MCF 10A (cell line): ENCODE results near the gene SLC19A2. TPM values are rescaled to one million over a fixed set of nuclear protein-coding genes. Genes with fewer than 3 reads are reported as not detected.

ENCODE experiments used
- BruUV-seq: library from RNA; stranded (reverse); fragments of 400-500 nt; replicated peaks from 2 replicates; lab custom pipeline; 2021; lab: Mats Ljungman, UMichigan
- CTCF ChIA-PET: fragments of 300-600 bp; sonication (Branson Sonifier 250); formaldehyde crosslinking; extraction: SDS; loops from one replicate; lab custom pipeline; 2021; ENCODE audit warnings: antibody characterized with exemption, inconsistent platforms; lab: Yijun Ruan, JAX
- POLR2A ChIA-PET: fragments of 300-600, 350-650 bp; sonication (Branson Sonifier 250); formaldehyde crosslinking; extraction: SDS; loops from one replicate; lab custom pipeline; 2020; ENCODE audit warnings: antibody characterized with exemption, inconsistent platforms; lab: Yijun Ruan, JAX
- DNase-seq: peaks from one replicate; pipeline ENCODE4 v3.0.0-alpha.2; 2018; ENCODE audit not compliant: unreplicated experiment
- H3K27ac Mint-ChIP-seq: one replicate; pipeline ENCODE4 v1.8.0; 2022; ENCODE audit warnings: mild to moderate bottlenecking, low read depth, mixed read lengths; ENCODE audit not compliant: unreplicated experiment
- H3K27me3 Mint-ChIP-seq: one replicate; pipeline ENCODE4 v1.8.0; 2022; ENCODE audit warnings: mixed read lengths; ENCODE audit not compliant: insufficient read depth, unreplicated experiment
- H3K36me3 Mint-ChIP-seq: one replicate; pipeline ENCODE4 v1.8.0; 2022; ENCODE audit warnings: mild to moderate bottlenecking, moderate library complexity, mixed read lengths; ENCODE audit not compliant: insufficient read depth, unreplicated experiment
- H3K4me1 Mint-ChIP-seq: one replicate; pipeline ENCODE4 v1.8.0; 2022; ENCODE audit warnings: mixed read lengths; ENCODE audit not compliant: insufficient read depth, unreplicated experiment
- H3K4me3 Mint-ChIP-seq: one replicate; pipeline ENCODE4 v1.8.0; 2022; ENCODE audit warnings: mild to moderate bottlenecking, moderate library complexity, mixed read lengths; ENCODE audit not compliant: unreplicated experiment
- H3K9me3 Mint-ChIP-seq: one replicate; pipeline ENCODE4 v1.8.0; 2022; ENCODE audit warnings: mixed read lengths; ENCODE audit not compliant: unreplicated experiment
- intact Hi-C: fragments of 100-400 bp; cut with micrococcal nuclease; formaldehyde crosslinking; loops from 2 replicates; pipeline ENCODE4 v1.14.1; 2022
- total RNA-seq: library from RNA; stranded (reverse); gene quantifications from 2 replicates; pipeline ENCODE4 v1.2.3, GENCODE V29; 2022
- TF ChIP-seq, protein P1 (sequence below): fragments of 200-600 bp; IDR thresholded peaks from one replicate; pipeline ENCODE4 v1.8.0; 2022; ENCODE audit warnings: antibody characterized with exemption, mild to moderate bottlenecking; ENCODE audit not compliant: unreplicated experiment

Gene SLC19A2
- total RNA-seq, 1 experiment from 2014 or later, result 13.9 TPM

GRCh38 chr1:169443923-169444322 lies 41.8 kb downstream of the SLC19A2 start:
- H3K27me3 Mint-ChIP-seq, result peaks cover 67% of the 10 kb centered on the region
- H3K36me3 Mint-ChIP-seq, result no peaks in the 10 kb centered on the region
- no peak for DNase-seq
- ChIA-PET POLR2A (no interaction called here), CTCF (interaction anchor here (0.9 kb wide), 1 partner anchor 109 kb away, joined by 3 read pairs; no protein-coding TSS in a partner anchor)
- H3K4me1 Mint-ChIP-seq, result no peaks in the 10 kb centered on the region
- BruUV-seq, result no TSS peak
- no peak overlapping the region for H3K4me3 Mint-ChIP-seq
- intact Hi-C loops, result no loop called here
- TF ChIP-seq, protein P1, sequence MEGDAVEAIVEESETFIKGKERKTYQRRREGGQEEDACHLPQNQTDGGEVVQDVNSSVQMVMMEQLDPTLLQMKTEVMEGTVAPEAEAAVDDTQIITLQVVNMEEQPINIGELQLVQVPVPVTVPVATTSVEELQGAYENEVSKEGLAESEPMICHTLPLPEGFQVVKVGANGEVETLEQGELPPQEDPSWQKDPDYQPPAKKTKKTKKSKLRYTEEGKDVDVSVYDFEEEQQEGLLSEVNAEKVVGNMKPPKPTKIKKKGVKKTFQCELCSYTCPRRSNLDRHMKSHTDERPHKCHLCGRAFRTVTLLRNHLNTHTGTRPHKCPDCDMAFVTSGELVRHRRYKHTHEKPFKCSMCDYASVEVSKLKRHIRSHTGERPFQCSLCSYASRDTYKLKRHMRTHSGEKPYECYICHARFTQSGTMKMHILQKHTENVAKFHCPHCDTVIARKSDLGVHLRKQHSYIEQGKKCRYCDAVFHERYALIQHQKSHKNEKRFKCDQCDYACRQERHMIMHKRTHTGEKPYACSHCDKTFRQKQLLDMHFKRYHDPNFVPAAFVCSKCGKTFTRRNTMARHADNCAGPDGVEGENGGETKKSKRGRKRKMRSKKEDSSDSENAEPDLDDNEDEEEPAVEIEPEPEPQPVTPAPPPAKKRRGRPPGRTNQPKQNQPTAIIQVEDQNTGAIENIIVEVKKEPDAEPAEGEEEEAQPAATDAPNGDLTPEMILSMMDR, result no peak
- no peak overlapping the region for H3K27ac Mint-ChIP-seq
- no peaks in the 10 kb centered on the region for H3K9me3 Mint-ChIP-seq

DNA sequence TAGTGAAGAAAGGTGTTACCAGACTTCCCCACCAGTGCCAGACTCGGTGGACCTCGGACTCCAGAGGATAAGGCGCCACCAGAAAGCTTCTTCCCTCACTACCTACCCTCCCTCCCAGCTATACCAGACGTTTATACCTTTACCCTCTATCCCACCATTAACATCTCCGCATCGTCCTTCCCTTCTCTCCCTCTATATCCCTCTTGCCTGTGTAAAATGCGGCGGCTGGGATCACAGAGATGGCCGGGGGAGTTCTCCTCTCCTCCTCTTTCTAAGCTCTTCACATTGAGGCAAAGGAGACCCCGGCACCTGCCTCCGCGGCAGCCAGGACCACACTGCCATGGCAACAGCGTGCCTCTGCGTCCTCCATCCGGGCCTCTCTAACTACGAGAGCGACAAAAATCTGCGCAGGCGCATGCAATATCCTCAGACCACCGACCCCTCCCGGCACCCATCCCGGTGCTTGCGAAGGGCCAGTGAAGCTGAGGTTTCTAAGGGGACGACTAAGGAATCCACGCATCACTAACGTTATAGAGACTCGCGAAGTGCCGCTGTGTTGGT lies 58.6 kb downstream of the SLC19A2 start, which contains the start of gene CCDC181:
CCDC181 (minus strand) TSS at position 394 of the 561 bp plus-strand sequence. CDS start 2,547 bp downstream, outside the sequence.
- peaks cover 12% of the 10 kb centered on the region for H3K9me3 Mint-ChIP-seq

GRCh38 chr1:169426174-169426705 lies 59.5 kb downstream of the SLC19A2 start:
- TF ChIP-seq, protein P1, result no peak
- POLR2A ChIA-PET, result interaction anchor here (0.7 kb wide), 1 partner anchor 32 kb away, joined by 3 read pairs; no protein-coding TSS in a partner anchor

More for the DNA sequence above, 58.6 kb downstream of the SLC19A2 start, which contains the start of gene CCDC181:
- Mint-ChIP-seq H3K27ac (no peak within 1 kb of the TSS), H3K4me3 (no peak within 1 kb of the TSS), H3K4me1 (no peaks in the 10 kb centered on the region), H3K36me3 (no peaks in the 10 kb centered on the region), H3K27me3 (peaks cover 84% of the 10 kb centered on the region)
- no peak for DNase-seq
- intact Hi-C loops, result no loop called here
- TF ChIP-seq, protein P1, result no peak
- ChIA-PET CTCF (interaction anchor here (1.2 to 1.5 kb wide), 2 partner anchors 10 to 12 kb away, joined by 3 to 6 read pairs; no protein-coding TSS in a partner anchor), POLR2A (no interaction called here)
- BruUV-seq, result no TSS peak

GRCh38 chr1:169421309-169421708 lies 64.4 kb downstream of the SLC19A2 start:
- CTCF ChIA-PET, result no interaction called here
- H3K36me3 Mint-ChIP-seq, result no peaks in the 10 kb centered on the region
- no peaks in the 10 kb centered on the region for H3K9me3 Mint-ChIP-seq

More at GRCh38 chr1:169426174-169426705, 59.5 kb downstream of the SLC19A2 start:
- H3K36me3 Mint-ChIP-seq, result no peaks in the 10 kb centered on the region
- no peak for DNase-seq
- H3K4me1 Mint-ChIP-seq, result no peaks in the 10 kb centered on the region
- no TSS peak for BruUV-seq
- no peak overlapping the region for H3K4me3 Mint-ChIP-seq
- peaks cover 84% of the 10 kb centered on the region for H3K27me3 Mint-ChIP-seq
- intact Hi-C loops, result no loop called here
- H3K9me3 Mint-ChIP-seq, result peaks cover 12% of the 10 kb centered on the region
- H3K27ac Mint-ChIP-seq, result no peak overlapping the region
- CTCF ChIA-PET, result interaction anchor here (1.2 to 1.5 kb wide), 2 partner anchors 9 to 13 kb away, joined by 3 to 6 read pairs; no protein-coding TSS in a partner anchor

More at GRCh38 chr1:169421309-169421708, 64.4 kb downstream of the SLC19A2 start:
- no peak for DNase-seq
- Mint-ChIP-seq H3K4me1 (no peaks in the 10 kb centered on the region), H3K4me3 (no peak overlapping the region), H3K27ac (no peak overlapping the region), H3K27me3 (peaks cover 56% of the 10 kb centered on the region)
- BruUV-seq, result no TSS peak
- intact Hi-C loops, result no loop called here
- TF ChIP-seq, protein P1, result no peak
- POLR2A ChIA-PET, result no interaction called here
